Measurements from ENCODE around the gene TEX54. TPM values are rescaled to one million over a fixed set of nuclear protein-coding genes. Genes with fewer than 3 reads are reported as not detected.

Gene TEX54
- total and polyA plus RNA-seq, 2 donors (not counting 1 experiment from before 2014, with no cell fraction given): not detected

DNA sequence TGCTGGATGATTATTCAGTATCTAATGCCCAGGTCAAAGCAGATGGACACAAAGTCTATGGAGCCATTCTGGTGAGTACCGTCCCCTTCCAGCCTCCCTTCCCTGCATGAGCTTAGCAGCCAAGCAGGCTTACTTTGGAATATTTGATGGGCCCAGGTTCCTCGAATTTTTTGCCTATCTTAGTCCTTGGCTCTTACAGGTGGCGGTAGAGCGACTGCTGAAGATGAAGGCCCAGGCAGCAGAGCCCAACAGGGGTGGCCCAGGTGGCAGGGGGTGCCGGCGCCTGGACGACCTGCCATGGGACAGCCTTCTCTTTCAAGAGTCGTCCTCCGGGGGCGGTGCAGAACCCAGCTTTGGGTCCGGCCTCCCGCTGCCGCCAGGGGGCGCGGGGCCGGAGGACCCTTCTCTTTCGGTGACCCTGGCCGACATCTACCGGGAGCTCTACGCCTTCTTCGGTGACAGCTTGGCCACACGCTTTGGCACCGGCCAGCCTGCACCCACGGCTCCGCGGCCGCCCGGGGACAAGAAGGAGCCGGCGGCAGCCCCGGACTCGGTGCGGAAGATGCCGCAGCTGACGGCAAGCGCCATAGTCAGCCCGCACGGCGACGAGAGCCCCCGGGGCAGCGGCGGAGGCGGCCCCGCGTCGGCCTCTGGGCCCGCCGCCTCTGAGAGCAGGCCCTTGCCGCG, 46.2 kb downstream of the TEX54 start:
- peaks cover 12% of the 10 kb centered on the region for H3K36me3 ChIP-seq (ENCODE audit: control insufficient read depth, insufficient read depth, low read length)
- peak overlapping the region; percentile 93 for H3K27ac ChIP-seq (ENCODE audit: insufficient read depth, low read length)
- no peaks in the 10 kb centered on the region for H3K9me3 ChIP-seq (ENCODE audit: control insufficient read depth, insufficient read depth, low read depth, low read length)
- H4K20me1 ChIP-seq (ENCODE audit: control insufficient read depth, extremely low read depth, insufficient read depth, low read length): no peaks in the 10 kb centered on the region
- peak overlapping the region; percentile 53 to 99 (median 92) for H3K4me3 ChIP-seq (replicated peaks in 1 of 4; ENCODE audit: control extremely low read depth in 1 of 4, insufficient read depth in 1 of 4, low read depth in 3 of 4, low read length in 4 of 4)
- peak; percentile 68 to 78 for DNase-seq (ENCODE audit: low read depth in 2 of 2)
- H3K4me1 ChIP-seq (ENCODE audit: control insufficient read depth, extremely low read depth, insufficient read depth, low read length): peaks cover 14% of the 10 kb centered on the region
- H3K79me2 ChIP-seq (ENCODE audit: control insufficient read depth, insufficient read depth, low read length): peaks cover 36% of the 10 kb centered on the region
- H2AFZ ChIP-seq (ENCODE audit: low read length): peak overlapping the region; percentile 24
- TF ChIP-seq, protein P1, sequence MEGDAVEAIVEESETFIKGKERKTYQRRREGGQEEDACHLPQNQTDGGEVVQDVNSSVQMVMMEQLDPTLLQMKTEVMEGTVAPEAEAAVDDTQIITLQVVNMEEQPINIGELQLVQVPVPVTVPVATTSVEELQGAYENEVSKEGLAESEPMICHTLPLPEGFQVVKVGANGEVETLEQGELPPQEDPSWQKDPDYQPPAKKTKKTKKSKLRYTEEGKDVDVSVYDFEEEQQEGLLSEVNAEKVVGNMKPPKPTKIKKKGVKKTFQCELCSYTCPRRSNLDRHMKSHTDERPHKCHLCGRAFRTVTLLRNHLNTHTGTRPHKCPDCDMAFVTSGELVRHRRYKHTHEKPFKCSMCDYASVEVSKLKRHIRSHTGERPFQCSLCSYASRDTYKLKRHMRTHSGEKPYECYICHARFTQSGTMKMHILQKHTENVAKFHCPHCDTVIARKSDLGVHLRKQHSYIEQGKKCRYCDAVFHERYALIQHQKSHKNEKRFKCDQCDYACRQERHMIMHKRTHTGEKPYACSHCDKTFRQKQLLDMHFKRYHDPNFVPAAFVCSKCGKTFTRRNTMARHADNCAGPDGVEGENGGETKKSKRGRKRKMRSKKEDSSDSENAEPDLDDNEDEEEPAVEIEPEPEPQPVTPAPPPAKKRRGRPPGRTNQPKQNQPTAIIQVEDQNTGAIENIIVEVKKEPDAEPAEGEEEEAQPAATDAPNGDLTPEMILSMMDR (conservative IDR thresholded peaks at IDR 0.05 in 1 of 2, IDR thresholded peaks at IDR 0.05 in 1 of 2; ENCODE audit: low read depth in 1 of 2, low read length in 2 of 2): peak; percentile 89 to 92
- TF ChIP-seq EZH2 (IDR thresholded peaks at IDR 0.05; ENCODE audit: low read length, missing control alignments): no peak
- peak overlapping the region; percentile 98 for H3K4me2 ChIP-seq (ENCODE audit: extremely low read depth, insufficient read depth, low read length)
- peak overlapping the region; percentile 89 for H3K9ac ChIP-seq (ENCODE audit: insufficient read depth, low read length)
- H3K27me3 ChIP-seq (ENCODE audit: control insufficient read depth, insufficient read depth, low read length): no peaks in the 10 kb centered on the region

DNA sequence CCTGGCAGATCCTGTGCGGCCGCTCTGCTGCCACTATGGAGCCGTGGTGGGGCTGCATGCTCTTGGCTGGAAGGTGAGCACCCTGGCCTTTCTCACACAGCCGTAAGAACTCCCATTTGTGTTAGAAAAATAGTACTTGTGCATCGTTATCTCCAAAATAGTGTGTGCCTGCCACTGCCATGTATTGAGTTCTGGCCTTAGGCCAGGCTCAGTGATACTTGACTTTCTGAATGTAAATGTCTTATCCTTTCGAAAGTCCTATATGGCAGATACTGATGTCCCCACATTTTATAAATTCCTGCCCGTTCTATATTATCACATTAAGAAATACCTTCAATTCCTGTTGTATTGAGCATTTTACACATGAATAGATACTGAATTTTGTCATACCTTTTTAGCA, 49.9 kb downstream of the TEX54 start:
- H4K20me1 ChIP-seq (ENCODE audit: control insufficient read depth, extremely low read depth, insufficient read depth, low read length): no peaks in the 10 kb centered on the region
- no peak overlapping the region for H3K4me3 ChIP-seq (replicated peaks in 1 of 4; ENCODE audit: control extremely low read depth in 1 of 4, insufficient read depth in 1 of 4, low read depth in 3 of 4, low read length in 4 of 4)
- H3K4me2 ChIP-seq (ENCODE audit: extremely low read depth, insufficient read depth, low read length): no peak overlapping the region
- peaks cover 5% of the 10 kb centered on the region for H3K4me1 ChIP-seq (ENCODE audit: control insufficient read depth, extremely low read depth, insufficient read depth, low read length)
- no peak overlapping the region for H2AFZ ChIP-seq (ENCODE audit: low read length)
- no peak overlapping the region for H3K27ac ChIP-seq (ENCODE audit: insufficient read depth, low read length)
- H3K36me3 ChIP-seq (ENCODE audit: control insufficient read depth, insufficient read depth, low read length): peaks cover 12% of the 10 kb centered on the region
- TF ChIP-seq EZH2 (IDR thresholded peaks at IDR 0.05; ENCODE audit: low read length, missing control alignments): no peak
- TF ChIP-seq, protein P1 (conservative IDR thresholded peaks at IDR 0.05 in 1 of 2, IDR thresholded peaks at IDR 0.05 in 1 of 2; ENCODE audit: low read depth in 1 of 2, low read length in 2 of 2): no peak
- peaks cover 5% of the 10 kb centered on the region for H3K79me2 ChIP-seq (ENCODE audit: control insufficient read depth, insufficient read depth, low read length)
- no peak for DNase-seq (ENCODE audit: low read depth in 2 of 2)
- no peaks in the 10 kb centered on the region for H3K9me3 ChIP-seq (ENCODE audit: control insufficient read depth, insufficient read depth, low read depth, low read length)
- H3K27me3 ChIP-seq (ENCODE audit: control insufficient read depth, insufficient read depth, low read length): no peaks in the 10 kb centered on the region
- H3K9ac ChIP-seq (ENCODE audit: insufficient read depth, low read length): no peak overlapping the region

Other genes with a start within 250 kb of the TEX54 start
- 6.9 and 7.8 TPM in 2 replicates for gene TUT1, start 241.3 kb downstream of the TEX54 start, total RNA-seq
- gene TUT1, start 241.3 kb downstream of the TEX54 start, polyA plus RNA-seq: 5.5 and 6.8 TPM in 2 replicates
- gene MTA2, start 231.0 kb downstream of the TEX54 start, total RNA-seq: 117 and 124 TPM in 2 replicates
- gene MTA2, start 231.0 kb downstream of the TEX54 start, polyA plus RNA-seq: 31.4 and 33.6 TPM in 2 replicates
- gene EML3, start 220.1 kb downstream of the TEX54 start, total RNA-seq: 17.5 and 20.5 TPM in 2 replicates
- 17.8 and 22.6 TPM in 2 replicates for gene EML3, start 220.1 kb downstream of the TEX54 start, polyA plus RNA-seq
- gene ROM1, start 219.6 kb downstream of the TEX54 start, total RNA-seq: 8.5 and 9.9 TPM in 2 replicates
- gene ROM1, start 219.6 kb downstream of the TEX54 start, polyA plus RNA-seq: 1.7 and 3.0 TPM in 2 replicates
- 29.1 and 30.8 TPM in 2 replicates for gene B3GAT3, start 210.9 kb downstream of the TEX54 start, total RNA-seq
- 15.9 and 17.6 TPM in 2 replicates for gene B3GAT3, start 210.9 kb downstream of the TEX54 start, polyA plus RNA-seq
- 167 and 279 TPM in 2 replicates for gene GANAB, start 186.2 kb downstream of the TEX54 start, total RNA-seq
- 328 and 368 TPM in 2 replicates for gene GANAB, start 186.2 kb downstream of the TEX54 start, polyA plus RNA-seq
- gene INTS5, start 179.5 kb downstream of the TEX54 start, total RNA-seq: 16.4 and 16.7 TPM in 2 replicates
- 9.4 and 13.2 TPM in 2 replicates for gene INTS5, start 179.5 kb downstream of the TEX54 start, polyA plus RNA-seq
- 25.4 and 33.4 TPM in 2 replicates for gene C11orf98, start 167.6 kb downstream of the TEX54 start, total RNA-seq
- 38.2 and 64.8 TPM in 2 replicates for gene C11orf98, start 167.6 kb downstream of the TEX54 start, polyA plus RNA-seq
- gene CSKMT, start 167.5 kb downstream of the TEX54 start, total RNA-seq: 8.4 and 9.8 TPM in 2 replicates
- gene CSKMT, start 167.5 kb downstream of the TEX54 start, polyA plus RNA-seq: 2.6 and 2.9 TPM in 2 replicates
- 12.1 and 14.0 TPM in 2 replicates for gene UQCC3, start 161.2 kb downstream of the TEX54 start, total RNA-seq
- gene UQCC3, start 161.2 kb downstream of the TEX54 start, polyA plus RNA-seq: 4.7 and 7.3 TPM in 2 replicates
- gene LBHD1, start 160.6 kb downstream of the TEX54 start, total RNA-seq: 3.6 and 4.5 TPM in 2 replicates
- gene LBHD1, start 160.6 kb downstream of the TEX54 start, polyA plus RNA-seq: 3.1 and 3.4 TPM in 2 replicates
- 143 and 229 TPM in 2 replicates for gene UBXN1, start 153.8 kb downstream of the TEX54 start, total RNA-seq
- gene UBXN1, start 153.8 kb downstream of the TEX54 start, polyA plus RNA-seq: 76.4 and 88.6 TPM in 2 replicates
- gene LRRN4CL, start 143.3 kb downstream of the TEX54 start, total RNA-seq: 13.4 and 31.5 TPM in 2 replicates
- gene LRRN4CL, start 143.3 kb downstream of the TEX54 start, polyA plus RNA-seq: 7.9 and 12.7 TPM in 2 replicates
- gene BSCL2, start 125.4 kb downstream of the TEX54 start, total RNA-seq: 37.8 and 62.1 TPM in 2 replicates
- gene BSCL2, start 125.4 kb downstream of the TEX54 start, polyA plus RNA-seq: 35.5 and 54.0 TPM in 2 replicates
- gene GNG3, start 125.2 kb downstream of the TEX54 start, total RNA-seq: not detected in 2 replicates
- 0.07 TPM in 1 of 2 replicates, not detected in the other for gene GNG3, start 125.2 kb downstream of the TEX54 start, polyA plus RNA-seq
- 9.2 and 14.5 TPM in 2 replicates for gene HNRNPUL2, start 105.4 kb downstream of the TEX54 start, total RNA-seq
- 18.8 and 26.4 TPM in 2 replicates for gene HNRNPUL2, start 105.4 kb downstream of the TEX54 start, polyA plus RNA-seq
- gene TTC9C, start 104.4 kb downstream of the TEX54 start, total RNA-seq: 32.4 and 44.4 TPM in 2 replicates
- gene TTC9C, start 104.4 kb downstream of the TEX54 start, polyA plus RNA-seq: 26.1 and 27.3 TPM in 2 replicates
- 13.4 and 14.4 TPM in 2 replicates for gene ZBTB3, start 78.7 kb downstream of the TEX54 start, total RNA-seq
- 6.2 and 6.8 TPM in 2 replicates for gene ZBTB3, start 78.7 kb downstream of the TEX54 start, polyA plus RNA-seq
- 68.8 and 80.6 TPM in 2 replicates for gene POLR2G, start 71.3 kb downstream of the TEX54 start, total RNA-seq
- gene POLR2G, start 71.3 kb downstream of the TEX54 start, polyA plus RNA-seq: 216 and 228 TPM in 2 replicates
- 16.7 and 18.8 TPM in 2 replicates for gene TAF6L, start 61.4 kb downstream of the TEX54 start, total RNA-seq
- gene TAF6L, start 61.4 kb downstream of the TEX54 start, polyA plus RNA-seq: 10.0 and 12.7 TPM in 2 replicates
- 27.5 and 41.9 TPM in 2 replicates for gene TMEM179B, start 45.4 kb downstream of the TEX54 start, total RNA-seq
- gene TMEM179B, start 45.4 kb downstream of the TEX54 start, polyA plus RNA-seq: 64.8 and 69.5 TPM in 2 replicates
- 11.7 and 16.4 TPM in 2 replicates for gene TMEM223, start 40.8 kb downstream of the TEX54 start, total RNA-seq
- gene TMEM223, start 40.8 kb downstream of the TEX54 start, polyA plus RNA-seq: 14.4 and 15.4 TPM in 2 replicates
- 14.9 and 17.2 TPM in 2 replicates for gene NXF1, start 27.4 kb downstream of the TEX54 start, total RNA-seq
- gene NXF1, start 27.4 kb downstream of the TEX54 start, polyA plus RNA-seq: 27.8 and 43.7 TPM in 2 replicates
- gene STX5, start 790 bp downstream of the TEX54 start, total RNA-seq: 40.3 and 44.9 TPM in 2 replicates
- gene STX5, start 790 bp downstream of the TEX54 start, polyA plus RNA-seq: 48.7 and 48.9 TPM in 2 replicates
- 85.3 and 86.9 TPM in 2 replicates for gene WDR74, start 6.7 kb upstream of the TEX54 start, total RNA-seq
- gene WDR74, start 6.7 kb upstream of the TEX54 start, polyA plus RNA-seq: 14.8 and 24.0 TPM in 2 replicates
- 344 and 441 TPM in 2 replicates for gene SLC3A2, start 48.1 kb upstream of the TEX54 start, total RNA-seq
- 91.2 and 132 TPM in 2 replicates for gene SLC3A2, start 48.1 kb upstream of the TEX54 start, polyA plus RNA-seq
- not detected in 2 replicates for gene CHRM1, start 88.5 kb upstream of the TEX54 start, total RNA-seq
- not detected in 2 replicates for gene CHRM1, start 88.5 kb upstream of the TEX54 start, polyA plus RNA-seq
- not detected in 2 replicates for gene SLC22A6, start 152.1 kb upstream of the TEX54 start, total RNA-seq
- gene SLC22A6, start 152.1 kb upstream of the TEX54 start, polyA plus RNA-seq: not detected in 2 replicates
- gene SLC22A8, start 183.0 kb upstream of the TEX54 start, total RNA-seq: not detected in 2 replicates
- not detected in 2 replicates for gene SLC22A8, start 183.0 kb upstream of the TEX54 start, polyA plus RNA-seq

Measured in fibroblast of lung (primary cell).